Activated naive CD8-positive, alpha-beta T cell (primary cell): ENCODE measurements around the gene GALP.
"Not testable (repeated sequence)": the region's sequence is repeated elsewhere in the genome, so short reads cannot be mapped to it uniquely, and the experiment has no call there.

Source experiments
- H3K27ac Mint-ChIP-seq: one replicate; pipeline ENCODE4 v1.8.0; 2021; ENCODE audit warnings: mixed read lengths
- H3K27me3 Mint-ChIP-seq: one replicate; pipeline ENCODE4 v1.8.0; 2021; ENCODE audit warnings: mixed read lengths
- H3K36me3 Mint-ChIP-seq: one replicate; pipeline ENCODE4 v1.8.0; 2021; ENCODE audit warnings: mixed read lengths
- H3K4me1 Mint-ChIP-seq: one replicate; pipeline ENCODE4 v1.8.0; 2021; ENCODE audit warnings: low read depth, mixed read lengths
- H3K4me3 Mint-ChIP-seq: one replicate; pipeline ENCODE4 v1.8.0; 2021; ENCODE audit warnings: mild to moderate bottlenecking, mixed read lengths
- H3K9me3 Mint-ChIP-seq: one replicate; pipeline ENCODE4 v1.8.0; 2021; ENCODE audit warnings: low read depth, mixed read lengths

GALP gene

GRCh38 chr19:56158170-56158757 is 17.5 kb upstream of the GALP start:
- H3K36me3 Mint-ChIP-seq = peaks cover 7% of the 10 kb centered on the region
- peaks cover 11% of the 10 kb centered on the region for H3K4me1 Mint-ChIP-seq
- no peaks in the 10 kb centered on the region for H3K27me3 Mint-ChIP-seq

DNA sequence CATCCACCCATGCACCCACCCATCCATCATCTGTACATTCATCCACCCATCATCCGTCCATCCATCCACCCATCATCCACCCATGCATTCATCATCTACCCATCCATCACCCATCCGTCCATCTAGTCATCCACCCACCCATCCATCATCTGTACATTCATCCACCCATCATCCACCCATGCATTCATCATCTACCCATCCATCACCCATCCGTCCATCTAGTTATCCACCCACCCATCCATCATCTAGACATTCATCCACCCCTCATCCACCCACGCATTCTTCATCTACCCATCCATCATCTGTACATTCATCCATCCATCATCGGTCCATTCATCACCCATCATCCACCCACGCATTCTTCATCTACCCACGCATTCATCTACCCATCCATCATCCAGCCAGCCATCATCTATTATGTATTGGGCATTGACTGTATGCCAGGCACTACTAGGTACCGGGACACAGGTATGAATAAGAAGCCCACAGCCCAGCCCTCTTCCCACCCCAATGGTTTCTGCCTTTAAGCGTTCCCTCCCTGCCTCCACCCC is 16.7 kb upstream of the GALP start:
- no peak overlapping the region for H3K27ac Mint-ChIP-seq
- peaks cover 7% of the 10 kb centered on the region for H3K36me3 Mint-ChIP-seq
- no peak overlapping the region for H3K4me3 Mint-ChIP-seq
- H3K9me3 Mint-ChIP-seq = no peaks in the 10 kb centered on the region
- H3K27me3 Mint-ChIP-seq = no peaks in the 10 kb centered on the region
- peaks cover 6% of the 10 kb centered on the region for H3K4me1 Mint-ChIP-seq

More at GRCh38 chr19:56158170-56158757, 17.5 kb upstream of the GALP start:
- no peak overlapping the region for H3K4me3 Mint-ChIP-seq
- no peaks in the 10 kb centered on the region for H3K9me3 Mint-ChIP-seq
- no peak overlapping the region for H3K27ac Mint-ChIP-seq

DNA sequence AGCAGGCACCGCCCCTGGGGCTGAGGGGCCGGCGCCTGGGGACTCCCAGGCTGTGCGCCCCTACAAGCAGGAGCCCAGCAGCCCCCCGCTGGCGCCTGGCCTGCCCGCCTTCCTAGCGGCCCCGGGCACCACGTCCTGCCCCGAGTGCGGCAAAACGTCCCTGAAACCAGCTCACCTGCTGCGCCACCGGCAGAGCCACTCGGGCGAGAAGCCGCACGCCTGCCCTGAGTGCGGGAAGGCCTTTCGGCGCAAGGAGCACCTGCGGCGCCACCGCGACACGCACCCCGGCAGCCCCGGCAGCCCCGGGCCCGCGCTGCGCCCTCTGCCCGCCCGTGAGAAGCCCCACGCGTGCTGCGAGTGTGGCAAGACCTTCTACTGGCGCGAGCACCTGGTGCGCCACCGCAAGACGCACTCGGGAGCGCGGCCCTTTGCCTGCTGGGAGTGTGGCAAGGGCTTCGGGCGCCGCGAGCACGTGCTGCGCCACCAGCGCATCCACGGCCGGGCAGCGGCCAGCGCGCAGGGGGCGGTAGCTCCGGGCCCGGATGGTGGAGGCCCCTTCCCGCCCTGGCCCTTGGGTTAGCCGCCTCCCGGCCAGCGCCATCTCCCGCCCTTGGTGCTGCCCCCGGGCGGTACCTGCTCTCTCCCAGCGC is 16.1 kb upstream of the GALP start:
- H3K27ac Mint-ChIP-seq = no peak overlapping the region

GRCh38 chr19:56161534-56161933 is 14.3 kb upstream of the GALP start:
- H3K27me3 Mint-ChIP-seq = peaks cover 2% of the 10 kb centered on the region
- H3K36me3 Mint-ChIP-seq = peaks cover 7% of the 10 kb centered on the region
- peaks cover 10% of the 10 kb centered on the region for H3K4me1 Mint-ChIP-seq
- no peak overlapping the region for H3K27ac Mint-ChIP-seq
- no peak overlapping the region for H3K4me3 Mint-ChIP-seq
- H3K9me3 Mint-ChIP-seq = no peaks in the 10 kb centered on the region

More for the DNA sequence above, 16.1 kb upstream of the GALP start:
- H3K4me3 Mint-ChIP-seq = no peak overlapping the region
- no peaks in the 10 kb centered on the region for H3K27me3 Mint-ChIP-seq
- peaks cover 8% of the 10 kb centered on the region for H3K4me1 Mint-ChIP-seq
- H3K9me3 Mint-ChIP-seq = no peaks in the 10 kb centered on the region
- peaks cover 7% of the 10 kb centered on the region for H3K36me3 Mint-ChIP-seq

DNA sequence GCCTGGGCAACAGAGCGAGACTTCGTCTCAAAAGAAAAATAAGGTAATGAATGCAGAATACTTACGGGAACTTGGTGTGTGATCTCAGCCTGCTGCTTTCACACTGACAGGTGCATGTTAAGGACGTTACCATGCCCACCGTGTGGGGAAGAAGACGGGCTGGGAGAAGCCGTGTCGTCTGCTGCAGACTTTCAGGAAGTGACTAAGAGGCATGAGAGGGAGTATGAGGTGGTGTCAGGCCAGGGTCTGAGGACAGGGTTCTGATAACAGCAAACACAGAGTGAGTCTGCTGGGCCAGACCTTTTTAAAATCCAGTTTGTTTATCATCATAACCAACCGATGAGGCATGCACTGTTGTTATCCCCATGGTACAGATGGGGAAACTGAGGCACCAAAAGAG is 13.6 kb upstream of the GALP start:
- H3K9me3 Mint-ChIP-seq = no peaks in the 10 kb centered on the region
- peaks cover 7% of the 10 kb centered on the region for H3K36me3 Mint-ChIP-seq
- no peak overlapping the region for H3K4me3 Mint-ChIP-seq
- H3K4me1 Mint-ChIP-seq = peaks cover 10% of the 10 kb centered on the region
- H3K27me3 Mint-ChIP-seq = peaks cover 2% of the 10 kb centered on the region
- no peak overlapping the region for H3K27ac Mint-ChIP-seq

DNA sequence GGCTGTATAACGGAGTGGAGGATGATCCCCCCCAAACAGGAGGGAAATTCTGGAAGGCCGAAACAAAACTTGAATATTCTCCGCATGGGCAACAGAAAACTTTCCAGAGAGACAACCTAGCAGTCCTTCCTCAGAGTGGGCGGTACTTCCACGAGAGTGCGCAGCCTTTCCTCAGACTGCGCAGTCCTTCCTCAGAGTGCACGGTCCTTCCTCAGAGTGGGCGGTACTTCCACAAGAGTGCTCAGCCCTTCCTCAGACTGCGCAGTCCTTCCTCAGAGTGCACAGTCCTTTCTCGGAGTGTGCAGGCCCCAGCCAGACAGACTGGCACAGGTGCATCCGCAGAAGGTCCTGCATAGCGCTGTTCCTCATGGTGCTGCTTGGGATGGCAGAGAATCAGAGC is 12.7 kb upstream of the GALP start:
- Mint-ChIP-seq H3K9me3 (no peaks in the 10 kb centered on the region), H3K27me3 (peaks cover 4% of the 10 kb centered on the region), H3K4me3 (no peak overlapping the region), H3K27ac (no peak overlapping the region), H3K4me1 (peaks cover 10% of the 10 kb centered on the region), H3K36me3 (peaks cover 7% of the 10 kb centered on the region)

- no peaks in the 10 kb centered on the region for H3K9me3 Mint-ChIP-seq
- H3K36me3 Mint-ChIP-seq = no peaks in the 10 kb centered on the region
- H3K27ac Mint-ChIP-seq = no peak overlapping the region
- peaks cover 4% of the 10 kb centered on the region for H3K27me3 Mint-ChIP-seq
- peaks cover 8% of the 10 kb centered on the region for H3K4me1 Mint-ChIP-seq
- no peak overlapping the region for H3K4me3 Mint-ChIP-seq
Observed at GRCh38 chr19:56167064-56167578, 8.7 kb upstream of the GALP start.

- H3K9me3 Mint-ChIP-seq = no peaks in the 10 kb centered on the region
- H3K27me3 Mint-ChIP-seq = peaks cover 2% of the 10 kb centered on the region
- H3K36me3 Mint-ChIP-seq = no peaks in the 10 kb centered on the region
- no peak overlapping the region for H3K4me3 Mint-ChIP-seq
- H3K27ac Mint-ChIP-seq = no peak overlapping the region
- H3K4me1 Mint-ChIP-seq = no peaks in the 10 kb centered on the region
Observed at GRCh38 chr19:56170261-56170660, 5.5 kb upstream of the GALP start.

- H3K4me1 Mint-ChIP-seq = no peaks in the 10 kb centered on the region
- peaks cover 2% of the 10 kb centered on the region for H3K27me3 Mint-ChIP-seq
- H3K9me3 Mint-ChIP-seq = no peaks in the 10 kb centered on the region
- no peak overlapping the region for H3K4me3 Mint-ChIP-seq
- H3K27ac Mint-ChIP-seq = no peak overlapping the region
- H3K36me3 Mint-ChIP-seq = no peaks in the 10 kb centered on the region
Observed at GRCh38 chr19:56174086-56174485, 1.7 kb upstream of the GALP start.

DNA sequence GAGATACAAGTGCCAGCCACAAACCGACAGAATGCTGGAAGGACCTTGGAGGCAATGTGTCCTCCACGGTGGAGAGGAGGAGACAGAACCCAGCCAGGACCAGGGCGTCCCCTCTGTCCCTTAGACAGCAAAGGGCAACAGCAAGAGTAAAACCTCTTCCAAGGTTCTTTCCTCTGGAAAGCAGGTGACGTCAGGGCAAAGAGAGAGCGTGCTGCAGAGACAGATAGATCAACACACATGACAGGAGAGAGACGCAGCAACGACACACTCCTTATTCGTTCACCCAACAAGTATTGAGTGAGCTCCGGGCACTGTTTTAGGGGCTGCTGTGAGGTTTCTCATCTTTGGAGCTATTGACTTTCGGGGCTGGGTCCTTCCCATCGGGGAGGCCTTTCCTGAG is 1.3 kb upstream of the GALP start:
- H3K36me3 Mint-ChIP-seq = no peaks in the 10 kb centered on the region
- H3K4me1 Mint-ChIP-seq = no peaks in the 10 kb centered on the region
- H3K9me3 Mint-ChIP-seq = no peaks in the 10 kb centered on the region
- no peak overlapping the region for H3K4me3 Mint-ChIP-seq
- H3K27me3 Mint-ChIP-seq = peaks cover 2% of the 10 kb centered on the region
- H3K27ac Mint-ChIP-seq = no peak overlapping the region

- not testable (repeated sequence) for H3K4me3 Mint-ChIP-seq, H3K4me1 Mint-ChIP-seq, H3K27ac Mint-ChIP-seq, H3K36me3 Mint-ChIP-seq, H3K27me3 Mint-ChIP-seq, H3K9me3 Mint-ChIP-seq
Observed at GRCh38 chr19:56176310-56176709, 502 bp downstream of the GALP start.

DNA sequence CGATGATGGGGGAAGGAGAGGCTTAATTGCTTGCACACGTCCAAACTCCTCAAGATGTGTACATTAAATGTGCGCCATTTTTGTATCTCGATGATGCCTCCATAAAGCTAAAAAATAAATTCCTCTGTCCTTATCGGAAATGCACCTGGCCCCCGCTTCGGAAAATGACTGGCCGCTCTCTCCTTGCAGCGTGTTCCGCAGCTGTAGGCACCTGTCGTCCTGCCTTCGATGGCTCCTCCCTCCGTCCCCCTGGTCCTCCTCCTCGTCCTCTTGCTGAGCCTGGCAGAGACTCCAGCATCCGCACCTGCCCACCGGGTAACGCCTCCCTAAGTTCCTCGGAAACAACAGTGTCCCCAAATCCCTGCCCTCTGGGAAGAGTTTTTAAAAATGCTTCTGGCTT is 1.1 kb downstream of the GALP start:
- no peaks in the 10 kb centered on the region for H3K4me1 Mint-ChIP-seq
- H3K4me3 Mint-ChIP-seq = no peak overlapping the region
- no peaks in the 10 kb centered on the region for H3K9me3 Mint-ChIP-seq
- H3K27me3 Mint-ChIP-seq = peaks cover 2% of the 10 kb centered on the region
- no peaks in the 10 kb centered on the region for H3K36me3 Mint-ChIP-seq
- H3K27ac Mint-ChIP-seq = no peak overlapping the region

DNA sequence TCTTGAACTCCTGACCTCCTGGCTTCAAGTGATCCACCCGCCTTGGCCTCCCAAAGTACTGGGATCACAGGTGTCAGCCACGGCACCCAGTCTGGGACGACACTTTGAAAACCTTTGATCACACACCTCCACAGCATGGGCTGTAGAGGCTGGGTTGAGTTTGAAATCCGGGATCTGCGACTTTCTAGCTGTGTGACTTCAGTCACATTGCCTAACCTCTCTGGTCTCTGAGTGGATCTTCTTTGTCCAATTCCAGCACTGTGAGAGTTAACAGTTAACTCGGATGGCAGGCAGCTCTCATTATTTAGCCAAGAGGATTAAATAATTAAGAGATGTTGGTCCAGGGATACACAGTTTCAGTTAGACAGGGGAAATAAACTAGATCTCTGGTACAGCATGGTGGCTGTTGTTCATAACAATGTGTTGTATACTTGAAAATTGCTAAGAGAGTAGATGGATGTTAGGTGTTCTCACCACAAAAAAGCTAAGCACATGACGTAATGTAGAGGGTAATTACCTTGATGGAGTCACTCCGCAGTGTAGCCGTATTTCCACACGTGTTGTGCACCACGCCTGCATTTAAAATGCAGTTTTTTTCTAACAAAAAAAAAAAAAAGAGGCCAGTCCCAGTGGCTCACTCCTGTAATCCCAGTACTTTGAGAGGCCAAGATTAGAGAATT is 1.9 kb downstream of the GALP start:
- Mint-ChIP-seq H3K36me3 (no peaks in the 10 kb centered on the region), H3K27me3 (peaks cover 2% of the 10 kb centered on the region), H3K4me3 (no peak overlapping the region), H3K9me3 (no peaks in the 10 kb centered on the region), H3K4me1 (no peaks in the 10 kb centered on the region), H3K27ac (no peak overlapping the region)

- Mint-ChIP-seq H3K27ac (no peak overlapping the region), H3K4me3 (no peak overlapping the region), H3K9me3 (no peaks in the 10 kb centered on the region), H3K4me1 (no peaks in the 10 kb centered on the region), H3K36me3 (no peaks in the 10 kb centered on the region), H3K27me3 (peaks cover 3% of the 10 kb centered on the region)
Observed at GRCh38 chr19:56189785-56190184, 14.0 kb downstream of the GALP start.

DNA sequence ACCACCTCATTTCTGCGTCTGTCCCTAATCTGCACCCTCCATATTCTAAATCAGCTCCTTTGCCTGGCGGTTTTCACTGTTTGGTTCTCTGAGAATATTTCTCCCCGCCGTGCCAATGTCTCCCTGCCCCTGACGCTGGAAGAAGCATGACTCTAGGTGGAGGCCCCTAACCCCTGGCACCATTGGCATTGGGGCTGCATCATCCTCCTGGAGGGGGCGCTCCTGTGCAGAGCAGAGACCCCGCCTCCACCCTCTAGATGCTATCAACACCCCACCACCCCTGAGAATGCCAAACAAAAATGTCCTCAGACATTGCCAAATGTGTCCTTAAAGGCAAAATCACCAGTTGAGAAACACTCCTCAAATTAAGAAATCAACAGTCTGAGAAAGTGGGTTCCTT is 15.3 kb downstream of the GALP start:
- Mint-ChIP-seq H3K36me3 (no peaks in the 10 kb centered on the region), H3K4me1 (no peaks in the 10 kb centered on the region), H3K27me3 (peaks cover 3% of the 10 kb centered on the region), H3K9me3 (no peaks in the 10 kb centered on the region), H3K27ac (no peak overlapping the region), H3K4me3 (no peak overlapping the region)
